NB4 (cell line): ENCODE data around the gene DSPP.
"Not testable (repeated sequence)": the region's sequence is repeated elsewhere in the genome, so short reads cannot be mapped to it uniquely, and the experiment has no call there.

Experiments
- DNase-seq: peaks from one replicate; pipeline ENCODE4 v3.0.0; 2010; ENCODE audit warnings: low read depth
- H3K4me3 ChIP-seq: one replicate; pipeline ENCODE4 v1.5.1; 2011; ENCODE audit warnings: mild to moderate bottlenecking, low read depth, low read length, moderate library complexity
- MYC ChIP-seq: IDR thresholded peaks from 2 replicates; pipeline ENCODE4 v1.6.1; 2011; ENCODE audit warnings: low read depth, low read length
- POLR2A ChIP-seq: IDR thresholded peaks from 2 replicates; pipeline ENCODE4 v1.6.1; 2011; ENCODE audit warnings: mild to moderate bottlenecking; ENCODE audit not compliant: insufficient read length; ENCODE audit errors: extremely low read depth
- TF ChIP-seq, protein P1 (sequence below): IDR thresholded peaks from 2 replicates; pipeline ENCODE4 v1.6.1; 2011; ENCODE audit warnings: low read depth, low read length
- TF ChIP-seq, protein P2 (sequence below): IDR thresholded peaks from one replicate; pipeline ENCODE4 v1.5.1; 2012; ENCODE audit warnings: low read depth, low read length

The DSPP gene

DNA sequence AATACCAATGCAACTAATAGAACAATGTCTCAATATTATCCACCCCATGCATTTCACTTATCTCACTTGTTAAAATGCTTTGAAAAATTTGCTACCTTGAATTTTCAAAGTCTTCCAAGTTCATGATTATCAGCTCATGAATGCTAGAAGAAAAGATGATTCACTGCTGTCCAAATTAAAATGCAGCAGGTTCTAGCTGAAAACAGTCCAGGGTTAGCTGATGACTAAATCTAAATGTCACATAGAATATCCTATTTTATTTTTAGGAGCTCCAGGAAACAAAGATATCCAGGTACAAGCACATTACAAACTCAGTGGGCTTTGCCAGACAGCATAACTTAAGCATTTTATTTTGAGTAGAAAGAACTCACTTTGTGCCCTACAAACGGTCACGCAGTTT, 41.1 kb upstream of the DSPP start:
- TF ChIP-seq MYC (no peak), POLR2A (no peak)
- TF ChIP-seq, protein P1, sequence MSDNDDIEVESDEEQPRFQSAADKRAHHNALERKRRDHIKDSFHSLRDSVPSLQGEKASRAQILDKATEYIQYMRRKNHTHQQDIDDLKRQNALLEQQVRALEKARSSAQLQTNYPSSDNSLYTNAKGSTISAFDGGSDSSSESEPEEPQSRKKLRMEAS: no peak
- TF ChIP-seq, protein P2, sequence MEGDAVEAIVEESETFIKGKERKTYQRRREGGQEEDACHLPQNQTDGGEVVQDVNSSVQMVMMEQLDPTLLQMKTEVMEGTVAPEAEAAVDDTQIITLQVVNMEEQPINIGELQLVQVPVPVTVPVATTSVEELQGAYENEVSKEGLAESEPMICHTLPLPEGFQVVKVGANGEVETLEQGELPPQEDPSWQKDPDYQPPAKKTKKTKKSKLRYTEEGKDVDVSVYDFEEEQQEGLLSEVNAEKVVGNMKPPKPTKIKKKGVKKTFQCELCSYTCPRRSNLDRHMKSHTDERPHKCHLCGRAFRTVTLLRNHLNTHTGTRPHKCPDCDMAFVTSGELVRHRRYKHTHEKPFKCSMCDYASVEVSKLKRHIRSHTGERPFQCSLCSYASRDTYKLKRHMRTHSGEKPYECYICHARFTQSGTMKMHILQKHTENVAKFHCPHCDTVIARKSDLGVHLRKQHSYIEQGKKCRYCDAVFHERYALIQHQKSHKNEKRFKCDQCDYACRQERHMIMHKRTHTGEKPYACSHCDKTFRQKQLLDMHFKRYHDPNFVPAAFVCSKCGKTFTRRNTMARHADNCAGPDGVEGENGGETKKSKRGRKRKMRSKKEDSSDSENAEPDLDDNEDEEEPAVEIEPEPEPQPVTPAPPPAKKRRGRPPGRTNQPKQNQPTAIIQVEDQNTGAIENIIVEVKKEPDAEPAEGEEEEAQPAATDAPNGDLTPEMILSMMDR: no peak
- H3K4me3 ChIP-seq: no peak overlapping the region
- no peak for DNase-seq

DNA sequence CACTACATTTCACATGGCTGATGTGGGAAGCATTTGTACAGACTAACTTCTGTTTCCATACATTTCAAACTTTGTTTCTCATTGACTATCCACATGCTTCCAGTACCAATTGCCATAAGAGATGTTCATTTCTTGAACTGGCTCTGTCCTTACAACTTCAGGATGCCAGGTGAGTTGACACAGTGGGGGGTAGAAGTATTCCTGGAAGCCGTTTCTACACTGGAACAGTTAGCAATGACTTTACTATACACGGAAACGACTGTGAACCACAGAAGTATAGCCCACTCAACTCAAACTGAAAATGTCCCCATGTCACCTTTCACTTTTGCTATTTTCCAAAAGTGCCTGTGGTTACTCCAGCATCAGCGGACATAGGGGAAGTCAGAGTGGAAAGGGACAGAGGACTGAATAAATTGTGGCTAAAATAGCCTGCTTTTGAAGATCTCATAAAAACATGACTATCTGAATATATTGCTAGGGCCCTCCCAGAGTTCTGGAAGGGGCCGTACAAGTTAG, 38.0 kb upstream of the DSPP start:
- no peak for DNase-seq
- TF ChIP-seq MYC: no peak
- no peak for TF ChIP-seq POLR2A
- TF ChIP-seq, protein P1: no peak
- TF ChIP-seq, protein P2: no peak

DNA sequence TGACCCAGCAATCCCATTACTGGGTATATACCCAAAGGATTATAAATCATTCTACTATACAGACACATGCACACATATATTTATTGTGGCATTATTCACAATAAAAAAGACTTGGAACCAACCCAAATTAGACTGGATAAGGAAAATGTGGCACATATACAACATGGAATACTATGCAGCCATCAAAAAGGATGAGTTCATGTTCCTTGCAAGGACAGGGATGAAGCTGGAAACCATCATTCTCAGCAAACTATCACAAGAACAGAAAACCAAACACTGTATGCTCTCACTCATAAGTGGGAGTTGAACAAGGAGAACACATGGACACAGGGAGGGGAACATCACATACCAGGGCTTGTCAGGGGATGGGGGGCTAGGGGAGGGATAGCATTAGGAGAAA, 34.0 kb upstream of the DSPP start:
- H3K4me3 ChIP-seq, DNase-seq: not testable (repeated sequence)

More for the DNA sequence above, 38.0 kb upstream of the DSPP start:
- H3K4me3 ChIP-seq: no peak overlapping the region

DNA sequence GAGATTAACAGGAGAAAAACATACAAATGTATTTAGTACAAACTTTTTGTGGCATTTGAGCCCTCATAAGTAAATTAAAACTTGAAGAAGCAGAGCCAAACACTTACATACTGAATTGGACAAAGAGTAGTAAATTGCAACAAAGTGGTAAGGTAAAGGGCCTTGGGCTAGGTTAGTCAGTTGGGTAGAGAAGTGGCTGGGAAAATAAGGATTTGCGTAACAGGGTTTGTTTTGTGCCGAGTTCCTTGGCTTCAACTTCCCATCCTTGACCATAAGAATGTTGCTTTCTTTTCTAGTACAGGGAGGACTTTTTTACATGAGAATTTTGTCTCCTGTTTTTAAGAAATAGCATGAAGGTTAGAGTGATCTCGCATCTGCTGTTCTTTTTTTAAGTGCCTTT, 33.3 kb upstream of the DSPP start:
- TF ChIP-seq, protein P1: no peak
- TF ChIP-seq MYC: no peak
- TF ChIP-seq, protein P2: no peak
- no peak for TF ChIP-seq POLR2A
- no peak overlapping the region for H3K4me3 ChIP-seq
- no peak for DNase-seq

DNA sequence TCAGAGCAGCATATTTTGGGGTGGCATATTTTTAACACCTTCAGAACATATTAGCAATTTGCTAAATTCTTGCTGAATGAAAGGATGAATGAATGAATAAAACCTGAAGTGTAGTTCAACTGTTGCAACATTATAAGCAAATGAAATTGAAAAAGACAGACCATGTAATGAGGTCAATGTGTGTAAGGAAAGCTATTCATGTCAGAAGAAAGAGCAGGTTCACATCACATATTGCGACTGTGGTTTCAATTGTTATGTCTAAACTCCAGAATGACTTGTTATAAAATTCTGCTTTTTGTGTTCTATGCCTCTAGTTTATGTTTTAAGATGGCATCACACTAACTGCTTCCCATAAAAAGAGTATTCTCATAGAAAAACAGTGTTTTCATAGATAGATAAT, 32.9 kb upstream of the DSPP start:
- H3K4me3 ChIP-seq: no peak overlapping the region
- DNase-seq: no peak
- TF ChIP-seq MYC: no peak
- TF ChIP-seq, protein P2: no peak
- TF ChIP-seq, protein P1: no peak
- no peak for TF ChIP-seq POLR2A

DNA sequence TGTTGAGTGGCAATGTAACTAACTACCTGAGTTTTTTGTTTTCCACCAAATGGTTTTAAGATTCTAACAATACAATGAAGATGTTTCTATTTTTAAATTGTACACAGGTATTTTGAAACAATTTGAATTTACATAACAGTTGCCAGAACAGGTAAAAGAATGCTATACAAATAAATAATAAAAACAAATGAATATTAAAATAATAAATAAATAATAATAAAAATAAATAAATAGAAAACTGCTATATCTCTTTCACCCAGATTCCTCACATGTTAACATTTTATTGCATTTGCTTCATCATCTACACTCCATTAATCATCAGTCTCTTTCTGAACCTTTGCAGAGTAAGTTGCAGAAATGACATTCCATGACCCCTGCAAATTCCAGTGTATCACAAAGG, 32.3 kb upstream of the DSPP start:
- TF ChIP-seq, protein P2: no peak
- no peak for TF ChIP-seq MYC
- TF ChIP-seq, protein P1: no peak
- no peak for TF ChIP-seq POLR2A
- DNase-seq: no peak

More for the DNA sequence above, 32.3 kb upstream of the DSPP start:
- no peak overlapping the region for H3K4me3 ChIP-seq
